Neural cell (in vitro differentiated cells): ENCODE results near the gene FZD2. TPM values are rescaled to one million over a fixed set of nuclear protein-coding genes. Genes with fewer than 3 reads are reported as not detected.
"Not testable (repeated sequence)": the region's sequence is repeated elsewhere in the genome, so short reads cannot be mapped to it uniquely, and the experiment has no call there.

Experiments
- H2AFZ ChIP-seq: fragments of 200-600, 300-800 bp; sonication (generic), shearing (Covaris generic); 2 replicates; pipeline ENCODE4 v1.6.0; 2014; ENCODE audit warnings: low read depth, mild to moderate bottlenecking, antibody characterized with exemption, low read length, moderate library complexity
- H3F3A ChIP-seq: fragments of 200-600 bp; shearing (Covaris generic); 2 replicates; pipeline ENCODE4 v1.6.1; 2016; ENCODE audit warnings: mild to moderate bottlenecking, moderate library complexity, mixed read lengths, antibody characterized with exemption, low read length; ENCODE audit not compliant: insufficient read depth, poor library complexity, severe bottlenecking
- H3K27ac ChIP-seq: fragments of 200-600, 300-800 bp; sonication (generic), shearing (Covaris generic); 2 replicates; pipeline ENCODE4 v1.5.1; 2014; ENCODE audit warnings: mild to moderate bottlenecking, low read length, moderate library complexity
- H3K27me3 ChIP-seq: fragments of 300-800, 200-600 bp; sonication (generic), shearing (Covaris generic); 2 replicates; pipeline ENCODE4 v1.6.0; 2014; ENCODE audit warnings: mild to moderate bottlenecking, low read depth, low read length, moderate library complexity; ENCODE audit not compliant: insufficient read depth
- H3K36me3 ChIP-seq: fragments of 300-800, 200-600 bp; sonication (generic), shearing (Covaris generic); 2 replicates; pipeline ENCODE4 v1.5.1; 2014; ENCODE audit warnings: mild to moderate bottlenecking, antibody characterized with exemption, low read length, moderate library complexity; ENCODE audit not compliant: insufficient read depth
- H3K4me2 ChIP-seq: fragments of 300-800, 200-600 bp; sonication (generic), shearing (Covaris generic); 2 replicates; pipeline ENCODE4 v1.6.0; 2014; ENCODE audit warnings: mild to moderate bottlenecking, low read length
- H3K4me3 ChIP-seq: fragments of 300-800, 200-600 bp; sonication (generic), shearing (Covaris generic); 2 replicates; pipeline ENCODE4 v1.5.1; 2014; ENCODE audit warnings: mild to moderate bottlenecking, low read length, moderate library complexity
- H3K79me2 ChIP-seq: fragments of 200-600 bp; shearing (Covaris generic); replicated peaks from 2 replicates; pipeline ENCODE4 v1.6.0; 2014; ENCODE audit warnings: mild to moderate bottlenecking, low read length, moderate library complexity; ENCODE audit not compliant: insufficient read depth
- H3K9ac ChIP-seq: fragments of 300-800, 200-600 bp; sonication (generic), shearing (Covaris generic); 2 replicates; pipeline ENCODE4 v1.6.1; 2016; ENCODE audit warnings: mild to moderate bottlenecking, low read length, mixed read lengths
- H3K9me2 ChIP-seq: fragments of 200-600 bp; shearing (Covaris generic); 2 replicates; pipeline ENCODE4 v1.6.1; 2016; ENCODE audit warnings: mild to moderate bottlenecking, low read length, mixed read lengths; ENCODE audit not compliant: insufficient read depth
- H3K9me3 ChIP-seq: fragments of 200-600, 300-800 bp; sonication (generic), shearing (Covaris generic); 2 replicates; pipeline ENCODE4 v1.6.1; 2016; ENCODE audit warnings: mild to moderate bottlenecking, mixed run types, low read length, moderate library complexity, mixed read lengths
- H4K20me1 ChIP-seq: fragments of 200-600 bp; shearing (Covaris generic); 2 replicates; pipeline ENCODE4 v1.6.1; 2016; ENCODE audit warnings: mild to moderate bottlenecking, mixed run types; ENCODE audit not compliant: insufficient read depth
- CTCF ChIP-seq: fragments of 450-650 bp; IDR thresholded peaks from 2 replicates; pipeline ENCODE4 v1.5.1; 2014; ENCODE audit warnings: antibody characterized with exemption, mild to moderate bottlenecking, moderate library complexity; ENCODE audit not compliant: poor library complexity, severe bottlenecking
- EP300 ChIP-seq: fragments of 450-650 bp; conservative IDR thresholded peaks from 2 replicates; pipeline ENCODE4 v1.6.1; 2014; ENCODE audit warnings: antibody characterized with exemption, mild to moderate bottlenecking, moderate library complexity; ENCODE audit not compliant: poor library complexity, severe bottlenecking
- EZH2 ChIP-seq: fragments of 200-600, 300-800 bp; shearing (Covaris generic), sonication (generic); IDR thresholded peaks from 2 replicates; pipeline ENCODE4 v1.6.1; 2014; ENCODE audit warnings: antibody characterized with exemption, low read length, borderline replicate concordance, mild to moderate bottlenecking; ENCODE audit not compliant: insufficient read depth, poor library complexity, severe bottlenecking
- MXI1 ChIP-seq: fragments of 450-650 bp; conservative IDR thresholded peaks from 2 replicates; pipeline ENCODE4 v1.6.1; 2014; ENCODE audit warnings: antibody characterized with exemption, mild to moderate bottlenecking; ENCODE audit not compliant: poor library complexity, severe bottlenecking
- POLR2AphosphoS5 ChIP-seq: IDR thresholded peaks from 2 replicates; pipeline ENCODE4 v1.6.1; 2012
- RAD21 ChIP-seq: fragments of 450-650 bp; conservative IDR thresholded peaks from 2 replicates; pipeline ENCODE4 v1.6.1; 2014; ENCODE audit warnings: antibody characterized with exemption, mild to moderate bottlenecking, moderate library complexity
- REST ChIP-seq: IDR thresholded peaks from 2 replicates; pipeline ENCODE4 v1.6.1; 2012; ENCODE audit warnings: borderline replicate concordance
- SMC3 ChIP-seq: fragments of 450-650 bp; conservative IDR thresholded peaks from 2 replicates; pipeline ENCODE4 v1.6.1; 2014; ENCODE audit warnings: antibody characterized with exemption, mild to moderate bottlenecking, moderate library complexity; ENCODE audit not compliant: poor library complexity
- TAF1 ChIP-seq: IDR thresholded peaks from 2 replicates; pipeline ENCODE4 v1.6.1; 2012; ENCODE audit warnings: low read depth
- polyA plus RNA-seq: library from polyadenylated mRNA; depleted of rRNA; stranded (reverse); fragments of >200 nt; gene quantifications from 2 replicates; pipeline ENCODE4 v1.2.3, GENCODE V29; 2014

Gene FZD2
- polyA plus RNA-seq, 1 donor from 2014 or later = 2.5 TPM

- not testable (repeated sequence) for H3K27me3 ChIP-seq, H2AFZ ChIP-seq, H3K4me3 ChIP-seq, H3K36me3 ChIP-seq, H3K27ac ChIP-seq, H3K79me2 ChIP-seq, H3K9me2 ChIP-seq, H3K9ac ChIP-seq, H3K9me3 ChIP-seq, H3K4me2 ChIP-seq, H3F3A ChIP-seq, H4K20me1 ChIP-seq
These were observed 33.5 kb downstream of the FZD2 start for GRCh38 chr17:44590762-44591161.

GRCh38 chr17:44591206-44591605 lies 33.9 kb downstream of the FZD2 start:
- Histone ChIP-seq H4K20me1 (no peaks in the 10 kb centered on the region), H3K9me3 (no peaks in the 10 kb centered on the region), H2AFZ (no peak overlapping the region), H3K27me3 (no peaks in the 10 kb centered on the region), H3K36me3 (no peaks in the 10 kb centered on the region), H3K27ac (no peak overlapping the region), H3K9ac (no peak overlapping the region), H3K4me2 (no peak overlapping the region), H3K9me2 (no peaks in the 10 kb centered on the region), H3K4me3 (no peak overlapping the region), H3K79me2 (no peaks in the 10 kb centered on the region), H3F3A (no peaks in the 10 kb centered on the region)
- no peak for TF ChIP-seq RAD21
- TF ChIP-seq SMC3 = no peak
- no peak for TF ChIP-seq EZH2
- no peak for TF ChIP-seq POLR2AphosphoS5
- TF ChIP-seq CTCF = no peak
- TF ChIP-seq TAF1 = no peak
- TF ChIP-seq MXI1 = no peak
- no peak for TF ChIP-seq REST
- no peak for TF ChIP-seq EP300

GRCh38 chr17:44593156-44593555 lies 35.9 kb downstream of the FZD2 start:
- no peaks in the 10 kb centered on the region for H3K36me3 ChIP-seq
- H3K4me2 ChIP-seq = no peak overlapping the region
- H3K4me3 ChIP-seq = no peak overlapping the region
- no peaks in the 10 kb centered on the region for H3F3A ChIP-seq
- H3K9ac ChIP-seq = no peak overlapping the region
- no peaks in the 10 kb centered on the region for H3K79me2 ChIP-seq
- no peak for TF ChIP-seq REST
- no peak for TF ChIP-seq EP300
- no peak for TF ChIP-seq POLR2AphosphoS5
- TF ChIP-seq MXI1 = no peak
- no peak for TF ChIP-seq SMC3
- TF ChIP-seq EZH2 = no peak
- no peak for TF ChIP-seq RAD21
- no peak for TF ChIP-seq CTCF
- no peak for TF ChIP-seq TAF1
- H3K27me3 ChIP-seq = no peaks in the 10 kb centered on the region
- no peak overlapping the region for H2AFZ ChIP-seq
- H4K20me1 ChIP-seq = no peaks in the 10 kb centered on the region
- no peaks in the 10 kb centered on the region for H3K9me3 ChIP-seq
- no peak overlapping the region for H3K27ac ChIP-seq
- H3K9me2 ChIP-seq = no peaks in the 10 kb centered on the region
